Bronchial epithelial cell (primary cell): Measurements from ENCODE around the gene CBL. TPM values are rescaled to one million over a fixed set of nuclear protein-coding genes. Genes with fewer than 3 reads are reported as not detected.
A peak's percentile ranks its signal among the peaks of the same experiment; 100 is the strongest.

Experiments
- DNase-seq: peaks from one replicate; pipeline ENCODE4 v3.0.0-alpha.2; 2010; ENCODE audit warnings: low read depth
- FAIRE-seq: peaks from 2 replicates; lab custom pipeline; 2011; peaks lifted over from hg19 to GRCh38; lab: Jason Lieb, UNC
- H3K27me3 ChIP-seq: 2 replicates; pipeline ENCODE4 v1.5.1; 2011; ENCODE audit warnings: low read length; ENCODE audit not compliant: control insufficient read depth, insufficient read depth
- H3K36me3 ChIP-seq: 2 replicates; pipeline ENCODE4 v1.5.1; 2011; ENCODE audit warnings: low read length; ENCODE audit not compliant: control insufficient read depth, insufficient read depth
- H3K4me3 ChIP-seq: 2 replicates; pipeline ENCODE4 v1.5.1; 2011; ENCODE audit warnings: mild to moderate bottlenecking, low read depth, low read length, control low read depth
- CTCF ChIP-seq: IDR thresholded peaks from 2 replicates; pipeline ENCODE4 v1.5.1; 2011; ENCODE audit warnings: mild to moderate bottlenecking, moderate library complexity, low read length, control low read depth, inconsistent platforms; ENCODE audit not compliant: insufficient read depth, severe bottlenecking
- total RNA-seq: library from RNA; depleted of rRNA; stranded (reverse); fragments of >200 nt; gene quantifications from 2 replicates; pipeline ENCODE4 v1.2.1, GENCODE V29; 2014

The CBL gene
- total RNA-seq, 1 donor from 2014 or later = 5.5 TPM

- TF ChIP-seq CTCF = peak; percentile 78
- no peaks in the 10 kb centered on the region for H3K36me3 ChIP-seq
- DNase-seq (peak; percentile 53), FAIRE-seq (no peak)
- H3K4me3 ChIP-seq = no peak overlapping the region
- H3K27me3 ChIP-seq = no peaks in the 10 kb centered on the region
Observed at GRCh38 chr11:119323532-119324033, 117.4 kb downstream of the CBL start.

GRCh38 chr11:119324189-119324588 is 118.0 kb downstream of the CBL start:
- DNase-seq = no peak
- Histone ChIP-seq H3K27me3 (no peaks in the 10 kb centered on the region), H3K4me3 (no peak overlapping the region), H3K36me3 (no peaks in the 10 kb centered on the region)
- TF ChIP-seq CTCF = no peak
- FAIRE-seq = no peak

- Histone ChIP-seq H3K36me3 (no peaks in the 10 kb centered on the region), H3K4me3 (no peak overlapping the region), H3K27me3 (no peaks in the 10 kb centered on the region)
- TF ChIP-seq CTCF = no peak
- DNase-seq (no peak), FAIRE-seq (no peak)
Observed at GRCh38 chr11:119329320-119329719, 123.2 kb downstream of the CBL start.

- Histone ChIP-seq H3K27me3 (no peaks in the 10 kb centered on the region), H3K4me3 (no peak overlapping the region), H3K36me3 (no peaks in the 10 kb centered on the region)
- no peak for TF ChIP-seq CTCF
- DNase-seq = no peak
- no peak for FAIRE-seq
Observed at GRCh38 chr11:119330237-119330636, 124.1 kb downstream of the CBL start.

GRCh38 chr11:119332111-119332765 is 126.1 kb downstream of the CBL start:
- DNase-seq (no peak), FAIRE-seq (no peak)

More at GRCh38 chr11:119332111-119332765, 126.1 kb downstream of the CBL start:
- no peaks in the 10 kb centered on the region for H3K27me3 ChIP-seq
- H3K4me3 ChIP-seq = no peak overlapping the region
- peaks cover 5% of the 10 kb centered on the region for H3K36me3 ChIP-seq
- no peak for TF ChIP-seq CTCF
